Measurements from ENCODE around the gene IFT57. TPM values are rescaled to one million over a fixed set of nuclear protein-coding genes. Genes with fewer than 3 reads are reported as not detected.

IFT57 gene
- total and polyA plus RNA-seq, 2 of the 8 experiments (the other 6 are each of a cell fraction or from before 2014, with no cell fraction given), result 15.1 to 27.8 TPM

DNA sequence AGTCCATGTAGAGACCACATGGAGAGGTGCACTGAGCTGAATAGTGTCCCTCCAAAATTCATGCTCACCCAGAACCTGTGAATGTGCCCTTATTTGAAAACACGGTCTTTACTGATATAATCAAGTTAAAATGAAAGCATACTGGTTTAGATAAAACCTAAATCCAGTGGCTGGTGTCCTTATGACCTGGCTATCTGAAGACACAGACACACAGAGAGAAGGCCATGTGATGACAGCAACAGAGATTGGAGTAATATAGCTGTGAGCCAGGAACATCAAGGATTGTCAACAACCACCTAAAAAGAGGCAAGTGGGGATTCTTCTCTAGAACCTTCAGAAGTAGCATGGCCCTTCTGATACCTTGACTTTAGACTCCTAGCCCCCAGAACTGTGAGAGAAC, 76.6 kb downstream of the IFT57 start:
- no peak overlapping the region for H3K4ac ChIP-seq (replicated peaks; ENCODE audit: insufficient read length, low read depth, low read length)
- H4K5ac ChIP-seq (ENCODE audit: insufficient read length, low read depth, low read length), result no peak overlapping the region
- no peak for TF ChIP-seq ATF3 (IDR thresholded peaks at IDR 0.05; ENCODE audit: insufficient read depth, low read depth, low read length)
- no peak for TF ChIP-seq SUZ12 (IDR thresholded peaks at IDR 0.05; ENCODE audit: low read length)
- no peak for TF ChIP-seq HDAC6 (IDR thresholded peaks at IDR 0.05; ENCODE audit: low read depth, low read length)
- TF ChIP-seq SIX5 (IDR thresholded peaks at IDR 0.05; ENCODE audit: low read depth, low read length), result no peak
- no peak for TF ChIP-seq CHD1 (IDR thresholded peaks at IDR 0.05; ENCODE audit: low read depth, low read length)
- no peak for TF ChIP-seq GABPA (IDR thresholded peaks at IDR 0.05; ENCODE audit: borderline replicate concordance, insufficient read depth, low read length)
- no peak for TF ChIP-seq CEBPB (IDR thresholded peaks at IDR 0.05; ENCODE audit: low read depth, low read length)
- TF ChIP-seq CBX8 (IDR thresholded peaks at IDR 0.05; ENCODE audit: borderline replicate concordance, low read depth, low read length), result no peak
- TF ChIP-seq TCF12 (IDR thresholded peaks at IDR 0.05; ENCODE audit: low read depth, low read length), result no peak
- TF ChIP-seq HDAC2 (IDR thresholded peaks at IDR 0.05; ENCODE audit: borderline replicate concordance in 1 of 2, low read depth in 2 of 2, low read length in 2 of 2), result no peak
- no peak overlapping the region for H3K23ac ChIP-seq (ENCODE audit: insufficient read length)
- no peak overlapping the region for H3K27ac ChIP-seq (ENCODE audit: low read depth, low read length)
- H2BK20ac ChIP-seq (ENCODE audit: low read length), result no peak overlapping the region
- H4K20me1 ChIP-seq (replicated peaks in 1 of 2; ENCODE audit: control insufficient read depth in 1 of 2, insufficient read depth in 2 of 2, low read length in 2 of 2), result no peaks in the 10 kb centered on the region
- ChIA-PET POLR2A (ENCODE audit: partially characterized antibody) (no interaction called here), CTCF (ENCODE audit: partially characterized antibody) (interaction anchor here (1.7 kb wide), 1 partner anchor 8 kb away, joined by 3 read pairs; no protein-coding TSS in a partner anchor)
- H3K27me3 ChIP-seq (replicated peaks in 1 of 4; ENCODE audit: control insufficient read depth in 3 of 4, extremely low read depth in 1 of 4, insufficient read depth in 3 of 4, low read length in 3 of 4), result no peaks in the 10 kb centered on the region
- no peak overlapping the region for H2BK12ac ChIP-seq (ENCODE audit: low read depth, low read length)
- no peaks in the 10 kb centered on the region for H3K4me1 ChIP-seq (replicated peaks in 1 of 4; ENCODE audit: control insufficient read depth in 3 of 4, insufficient read depth in 4 of 4, low read length in 3 of 4)
- no peaks in the 10 kb centered on the region for H3K23me2 ChIP-seq (ENCODE audit: low read depth, low read length)
- H3K4me3 ChIP-seq (ENCODE audit: extremely low read depth in 1 of 4, insufficient read depth in 2 of 4, low read depth in 3 of 4, low read length in 4 of 4), result no peak overlapping the region
- no peak overlapping the region for H2AFZ ChIP-seq (ENCODE audit: low read length)
- H3K79me1 ChIP-seq (ENCODE audit: low read depth, low read length), result no peaks in the 10 kb centered on the region
- DNase-seq (ENCODE audit: low read depth in 1 of 2, low spot score in 2 of 2) (no peak), FAIRE-seq (no peak)
- no peak overlapping the region for H2BK120ac ChIP-seq (replicated peaks; ENCODE audit: low read depth, low read length)
- H3K14ac ChIP-seq (ENCODE audit: insufficient read length), result no peak overlapping the region
- no peaks in the 10 kb centered on the region for H3K79me2 ChIP-seq (ENCODE audit: control insufficient read depth in 1 of 2, insufficient read depth in 2 of 2, low read length in 2 of 2)
- H2BK15ac ChIP-seq (ENCODE audit: low read length), result no peak overlapping the region
- H2BK5ac ChIP-seq (ENCODE audit: low read depth, low read length), result no peak overlapping the region
- WGBS, 2 experiments (ENCODE audit: extremely low coverage in 1 of 2, insufficient coverage in 1 of 2, insufficient read length in 1 of 2, insufficient replicate concordance in 2 of 2, low coverage in 1 of 2, low lambda C conversion rate in 2 of 2, missing lambda C conversion rate in 1 of 2), result 100% methylated on average over 1 of the region's 1 CpG; no CpG with 5 or more reads in 1 of the 2 experiments
- no peak overlapping the region for H3K9ac ChIP-seq (replicated peaks in 1 of 4; ENCODE audit: extremely low read depth in 1 of 4, low read depth in 3 of 4, low read length in 3 of 4)
- no peaks in the 10 kb centered on the region for H3K9me3 ChIP-seq (ENCODE audit: insufficient read depth in 2 of 2, low read depth in 1 of 2, low read length in 1 of 2)
- H3K4me2 ChIP-seq (ENCODE audit: insufficient read depth in 1 of 2, low read depth in 2 of 2, low read length in 2 of 2), result no peak overlapping the region
- no peak overlapping the region for H4K8ac ChIP-seq (ENCODE audit: extremely low read depth, insufficient read depth, low read length)
- H2AK5ac ChIP-seq (ENCODE audit: low read depth, low read length), result no peak overlapping the region
- no peaks in the 10 kb centered on the region; a peak in 1 of 8 replicates for H3K36me3 ChIP-seq (ENCODE audit: control insufficient read depth in 2 of 4, insufficient read depth in 4 of 4, low read length in 3 of 4)
- H4K91ac ChIP-seq (replicated peaks; ENCODE audit: insufficient read length, low read length), result no peak overlapping the region
- no peak overlapping the region for H3K18ac ChIP-seq (ENCODE audit: extremely low read depth, low read length)
- H3K56ac ChIP-seq (replicated peaks; ENCODE audit: insufficient read length, low read depth, low read length), result no peak overlapping the region
